ENCODE results near the gene DDX47.
"Not testable (repeated sequence)": the region's sequence is repeated elsewhere in the genome, so short reads cannot be mapped to it uniquely, and the experiment has no call there.

DDX47 gene

GRCh38 chr12:12872139-12872933, 59.2 kb downstream of the DDX47 start:
- no peak for DNase-seq (ENCODE audit: low read depth in 2 of 2)

- DNase-seq (ENCODE audit: low read depth in 2 of 2), result no peak
Measured at GRCh38 chr12:12872934-12873275, 59.8 kb downstream of the DDX47 start.

GRCh38 chr12:12874029-12874428, 60.9 kb downstream of the DDX47 start:
- DNase-seq (ENCODE audit: low read depth in 2 of 2), result no peak

GRCh38 chr12:12875301-12875700, 62.2 kb downstream of the DDX47 start:
- not testable (repeated sequence) for DNase-seq (ENCODE audit: low read depth in 2 of 2)

GRCh38 chr12:12877153-12877768, 64.1 kb downstream of the DDX47 start:
- no peak for DNase-seq (ENCODE audit: low read depth in 2 of 2)

GRCh38 chr12:12877781-12878455, 64.8 kb downstream of the DDX47 start:
- DNase-seq (ENCODE audit: low read depth in 2 of 2), result no peak

All from stimulated activated CD4-positive, alpha-beta T cell treated with anti-CD3 and anti-CD28 coated beads, Interleukin-4, amount 100 ng/mL, for 48 hours (primary cell).